Measurements from ENCODE around the gene GRIN1.

Gene GRIN1

DNA sequence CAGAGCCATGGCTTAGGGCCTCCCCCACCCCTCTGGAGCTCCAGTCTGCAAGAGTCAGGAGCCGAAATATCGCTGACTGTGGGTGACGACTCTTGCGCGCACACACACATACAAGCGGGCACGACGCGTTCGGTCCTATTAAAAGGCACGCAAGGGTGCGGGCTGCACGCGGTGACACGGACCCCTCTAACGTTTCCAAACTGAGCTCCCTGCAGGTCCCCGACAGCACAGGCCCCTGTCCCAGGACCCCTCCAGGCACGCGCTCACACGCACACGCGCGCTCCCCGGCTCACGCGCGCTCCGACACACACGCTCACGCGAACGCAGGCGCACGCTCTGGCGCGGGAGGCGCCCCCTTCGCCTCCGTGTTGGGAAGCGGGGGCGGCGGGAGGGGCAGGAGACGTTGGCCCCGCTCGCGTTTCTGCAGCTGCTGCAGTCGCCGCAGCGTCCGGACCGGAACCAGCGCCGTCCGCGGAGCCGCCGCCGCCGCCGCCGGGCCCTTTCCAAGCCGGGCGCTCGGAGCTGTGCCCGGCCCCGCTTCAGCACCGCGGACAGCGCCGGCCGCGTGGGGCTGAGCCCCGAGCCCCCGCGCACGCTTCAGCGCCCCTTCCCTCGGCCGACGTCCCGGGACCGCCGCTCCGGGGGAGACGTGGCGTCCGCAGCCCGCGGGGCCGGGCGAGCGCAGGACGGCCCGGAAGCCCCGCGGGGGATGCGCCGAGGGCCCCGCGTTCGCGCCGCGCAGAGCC, at the start of gene GRIN1:
Gene GRIN1 (plus strand): TSS at position 433 of the 746 bp plus-strand sequence. CDS start 333 bp downstream, outside the sequence.
- no peak for DNase-seq (ENCODE audit: low read depth, low spot score)

DNA sequence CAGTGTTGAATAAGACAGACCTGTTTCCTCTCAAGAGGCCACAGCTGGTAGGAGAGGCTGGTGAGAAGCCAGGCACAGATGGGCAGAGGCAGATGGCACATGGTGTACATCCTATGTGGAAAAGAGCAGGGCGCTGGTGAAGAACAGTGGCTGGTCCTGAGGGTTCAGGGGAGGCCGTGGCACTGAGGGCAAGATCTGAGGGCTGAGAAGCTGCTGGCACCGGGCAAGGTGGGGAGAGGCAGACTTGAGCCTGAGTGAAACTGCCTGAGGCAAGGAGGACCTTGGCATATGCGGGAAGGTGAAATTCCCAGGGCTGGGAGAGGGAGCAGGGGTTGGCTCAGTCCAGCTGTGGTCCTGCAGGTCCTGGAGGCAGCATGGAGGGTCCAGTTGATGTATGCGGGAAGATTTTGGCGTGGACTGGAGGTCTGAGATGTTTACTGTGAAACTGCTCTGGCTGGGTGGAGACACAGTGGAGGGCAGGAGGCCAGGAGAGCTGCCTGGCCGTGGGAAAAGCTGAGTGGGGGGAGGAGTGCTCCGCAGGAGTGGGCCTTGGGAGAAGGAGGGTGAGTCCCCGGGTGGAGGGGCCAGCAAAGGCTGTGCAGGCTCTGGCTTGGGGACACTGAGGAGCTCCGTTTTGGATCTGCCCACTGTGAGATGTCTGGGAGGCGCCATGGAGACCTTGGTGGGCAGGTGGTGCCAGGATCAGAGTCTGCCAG, 49.6 kb upstream of the GRIN1 start:
- DNase-seq (ENCODE audit: low read depth, low spot score): no peak

DNA sequence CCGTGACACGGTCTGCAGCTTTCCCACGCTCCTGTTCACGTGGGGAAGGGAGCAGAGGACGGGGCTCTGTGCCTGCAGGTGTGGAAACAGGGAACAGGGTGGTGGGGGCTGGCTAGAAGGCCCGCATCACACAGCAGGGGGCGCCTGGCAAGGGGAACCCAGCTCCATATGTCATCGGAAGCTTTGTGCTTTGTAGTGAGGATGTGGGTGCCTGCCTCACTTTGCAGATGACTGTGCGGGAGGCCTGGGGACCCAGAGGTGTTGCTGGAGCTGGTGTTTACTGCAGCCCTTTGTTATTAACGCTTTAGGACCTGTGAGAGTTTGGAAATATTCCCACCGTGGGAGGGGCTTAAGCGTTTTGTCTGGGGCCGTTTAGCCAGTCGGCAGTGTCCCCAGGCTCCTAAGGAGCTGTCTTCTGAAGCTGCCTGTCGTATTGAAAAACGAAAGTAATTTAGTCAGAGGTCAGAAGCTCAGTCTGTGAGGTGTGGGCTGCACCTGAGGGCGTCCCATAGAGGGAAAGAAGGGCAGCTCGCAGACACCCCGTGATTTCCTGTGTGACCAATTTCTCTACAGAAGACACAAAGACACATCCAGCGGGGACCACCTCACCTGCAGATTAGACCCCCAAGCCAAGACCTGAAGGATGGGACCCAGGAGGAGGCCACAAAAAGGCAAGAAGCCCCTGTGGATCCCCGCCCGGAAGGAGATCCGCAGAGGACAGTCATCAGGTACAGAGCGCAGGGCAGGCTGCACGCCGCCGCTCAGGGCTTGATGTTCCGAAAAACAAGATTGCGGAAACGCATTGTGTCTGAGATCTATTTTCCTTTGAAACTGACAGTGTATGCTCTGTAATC, 43.1 kb upstream of the GRIN1 start:
- DNase-seq (ENCODE audit: low read depth, low spot score): peak; percentile 64

DNA sequence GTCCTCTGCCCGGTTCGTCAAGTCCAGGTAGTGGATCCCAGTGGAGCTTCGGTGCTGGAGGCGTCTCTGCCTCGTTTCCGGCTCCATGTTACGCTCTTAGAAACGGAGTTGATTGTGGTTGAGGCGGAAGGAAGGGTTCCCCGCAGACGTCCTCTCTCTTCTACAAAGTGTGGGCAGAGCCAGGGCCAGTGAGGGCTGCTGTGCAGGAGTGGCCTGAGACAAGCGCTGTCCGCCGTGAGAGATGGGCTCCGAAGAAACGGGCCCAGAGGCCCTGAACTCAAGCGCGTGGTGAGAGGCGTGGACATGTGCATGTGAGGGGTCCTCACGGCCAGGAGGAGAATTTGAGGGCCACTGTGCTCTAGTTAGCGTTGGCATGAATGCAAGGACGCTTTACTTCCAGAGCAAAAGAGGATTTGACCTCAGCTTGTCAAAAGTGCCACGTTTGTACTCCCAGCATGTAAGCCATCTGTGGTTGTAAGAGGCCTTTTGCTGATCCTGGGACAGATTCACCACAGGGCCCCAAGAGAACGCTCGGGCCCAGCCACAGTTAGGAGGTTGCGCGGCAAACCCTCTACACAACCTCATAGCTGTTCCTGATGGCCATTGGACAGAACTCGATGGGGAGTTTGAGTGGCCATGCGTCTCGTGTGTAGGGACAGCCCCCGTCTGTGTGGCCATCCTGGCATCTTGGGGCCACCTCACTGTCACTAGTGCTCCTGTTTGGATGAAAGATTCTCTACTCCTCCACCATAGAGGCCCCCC, 42.0 kb upstream of the GRIN1 start:
- DNase-seq (ENCODE audit: low read depth, low spot score): no peak

DNA sequence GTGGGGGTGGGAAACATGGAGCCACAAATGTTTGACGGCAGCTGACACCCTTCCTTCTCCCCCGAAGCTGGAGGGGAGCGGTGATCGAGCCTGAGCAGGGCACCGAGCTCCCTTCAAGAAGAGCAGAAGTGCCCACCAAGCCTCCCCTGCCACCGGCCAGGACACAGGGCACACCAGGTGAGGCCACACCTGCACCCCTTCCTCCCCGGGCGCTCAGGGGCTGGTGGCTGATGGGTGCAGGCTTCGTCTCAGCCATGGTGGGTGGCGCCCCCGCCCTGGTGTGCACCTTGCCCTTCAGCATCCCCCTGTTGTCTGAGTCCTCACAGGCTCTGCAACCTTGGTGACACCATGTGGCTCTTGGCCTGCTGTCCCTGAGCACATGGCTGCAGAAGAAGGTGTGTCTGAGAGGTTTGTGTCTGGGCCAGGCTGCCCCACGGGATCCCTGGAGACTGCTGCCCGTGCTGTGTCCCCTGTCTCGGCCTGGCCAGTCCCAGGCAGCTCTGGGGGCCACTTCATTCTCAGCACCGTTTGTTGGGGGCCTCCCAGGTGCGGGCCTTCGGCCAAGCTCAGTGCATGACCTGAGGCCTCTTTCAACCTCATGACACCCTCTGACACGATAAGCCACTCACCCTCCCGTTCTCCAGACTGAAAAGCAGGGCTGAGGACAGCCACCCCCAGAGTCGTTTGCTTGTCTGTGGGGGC, 41.0 kb upstream of the GRIN1 start:
- no peak for DNase-seq (ENCODE audit: low read depth, low spot score)

DNA sequence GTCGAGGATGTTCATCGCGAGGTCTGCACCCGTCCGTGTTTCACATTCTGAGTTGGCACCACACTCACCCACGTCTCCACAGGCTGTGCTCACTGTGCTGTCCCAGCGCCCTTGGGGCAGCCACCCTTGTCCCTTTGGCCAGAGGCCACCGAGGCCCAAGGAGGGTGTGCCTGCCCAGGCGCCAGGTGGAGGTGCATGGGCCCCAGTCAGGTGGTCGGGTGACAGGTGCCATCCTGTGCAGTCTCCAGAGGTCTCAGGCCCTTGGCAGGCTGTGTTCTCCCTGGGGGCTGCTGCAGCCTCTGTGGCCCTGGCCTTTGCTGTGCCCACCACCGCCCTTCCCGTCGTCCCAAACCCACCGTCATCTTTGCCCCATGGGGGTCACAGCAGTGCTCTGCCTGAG, 39.7 kb upstream of the GRIN1 start:
- DNase-seq (ENCODE audit: low read depth, low spot score): no peak

DNA sequence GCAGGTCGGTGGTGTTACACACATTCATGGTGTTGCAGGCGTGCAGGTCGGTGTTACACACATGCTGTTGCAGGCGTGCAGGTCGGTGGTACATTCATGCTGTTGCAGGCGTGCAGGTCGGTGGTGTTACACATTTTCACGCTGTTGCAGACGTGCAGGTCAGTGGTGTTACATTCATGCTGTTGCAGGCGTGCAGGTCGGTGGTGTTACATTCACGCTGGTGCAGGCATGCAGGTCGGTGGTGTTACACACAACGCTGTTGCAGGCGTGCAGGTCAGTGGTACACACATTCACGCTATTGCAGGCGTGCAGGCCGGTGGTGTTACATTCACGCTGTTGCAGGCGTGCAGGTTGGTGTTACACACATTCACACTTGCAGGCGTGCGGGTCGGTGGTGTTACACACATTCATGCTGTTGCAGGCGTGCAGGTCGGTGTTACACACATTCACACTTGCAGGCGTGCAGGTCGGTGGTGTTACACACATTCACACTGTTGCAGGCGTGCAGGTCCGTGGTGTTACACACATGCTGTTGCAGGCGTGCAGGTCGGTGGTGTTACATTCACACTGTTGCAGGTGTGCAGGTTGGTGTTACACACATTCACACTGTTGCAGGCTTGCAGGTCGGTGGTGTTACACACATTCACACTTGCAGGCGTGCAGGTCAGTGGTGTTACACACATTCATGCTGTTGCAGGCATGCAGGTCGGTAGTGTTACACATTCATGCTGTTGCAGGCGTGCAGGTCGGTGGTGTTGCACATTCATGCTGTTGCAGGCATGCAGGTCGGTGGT, 35.6 kb upstream of the GRIN1 start:
- DNase-seq (ENCODE audit: low read depth, low spot score): no peak

DNA sequence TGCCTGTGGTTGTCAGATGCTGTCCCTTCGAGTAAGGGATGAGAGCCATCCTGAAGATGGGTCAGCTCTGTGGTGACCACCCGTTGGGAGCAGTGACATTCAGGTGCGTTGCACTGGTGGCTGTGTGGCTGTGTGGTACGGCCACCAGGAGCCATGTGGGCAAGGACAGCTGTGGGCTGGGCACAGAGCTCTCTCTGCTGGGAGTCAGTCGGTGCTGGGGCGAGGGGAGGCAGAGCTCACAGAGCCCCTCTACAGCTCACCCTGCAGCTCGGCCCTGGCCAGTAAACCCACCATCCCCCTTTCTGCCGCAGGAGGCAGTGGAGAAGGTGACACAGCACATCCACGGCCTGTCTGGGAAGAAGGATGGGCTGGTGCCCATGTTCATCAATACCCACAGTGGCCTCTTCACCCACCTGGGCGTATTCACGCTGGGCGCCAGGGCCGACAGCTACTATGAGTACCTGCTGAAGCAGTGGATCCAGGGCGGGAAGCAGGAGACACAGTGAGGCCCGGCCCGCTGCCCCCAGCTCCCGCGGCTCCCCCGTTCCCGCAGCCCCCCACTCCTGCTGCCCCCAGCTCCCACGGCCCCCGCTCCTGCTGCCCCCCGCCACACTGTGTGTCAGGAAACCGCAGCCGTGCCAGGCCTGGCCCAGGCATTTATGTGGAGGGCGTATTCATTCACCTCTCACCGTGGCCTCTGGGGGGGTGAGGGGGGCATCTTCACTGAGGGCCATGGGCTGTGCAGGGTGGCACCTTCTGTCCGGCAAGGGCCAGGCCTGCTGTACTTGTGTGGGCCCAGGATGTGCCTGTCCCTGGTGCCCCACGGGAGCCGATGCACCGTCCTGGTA, 32.9 kb upstream of the GRIN1 start:
- no peak for DNase-seq (ENCODE audit: low read depth, low spot score)

DNA sequence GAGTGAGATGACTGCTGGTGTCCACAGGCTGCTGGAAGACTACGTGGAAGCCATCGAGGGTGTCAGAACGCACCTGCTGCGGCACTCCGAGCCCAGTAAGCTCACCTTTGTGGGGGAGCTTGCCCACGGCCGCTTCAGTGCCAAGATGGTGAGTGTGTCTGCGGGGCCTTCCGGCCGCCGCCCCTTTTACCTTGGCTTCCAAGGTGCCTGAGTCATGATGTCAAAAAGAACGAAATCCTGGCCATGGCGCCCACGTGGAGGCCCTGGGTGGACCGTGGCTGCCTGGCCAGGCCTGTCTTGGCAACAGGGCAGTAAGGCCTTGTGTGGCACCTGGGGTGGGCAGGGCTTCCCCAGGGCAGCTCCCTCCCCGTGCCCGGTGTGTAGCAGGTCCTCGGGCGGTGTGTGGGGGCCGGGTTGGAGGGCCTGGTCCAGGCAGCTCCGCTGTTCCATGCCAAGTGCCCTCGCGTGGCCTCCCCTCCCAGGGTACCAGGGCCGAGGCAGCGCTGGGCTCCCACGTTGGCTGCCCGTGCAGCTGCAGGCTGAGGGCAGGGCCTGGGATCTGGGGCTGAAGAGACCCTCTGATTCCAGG, 32.2 kb upstream of the GRIN1 start:
- no peak for DNase-seq (ENCODE audit: low read depth, low spot score)

DNA sequence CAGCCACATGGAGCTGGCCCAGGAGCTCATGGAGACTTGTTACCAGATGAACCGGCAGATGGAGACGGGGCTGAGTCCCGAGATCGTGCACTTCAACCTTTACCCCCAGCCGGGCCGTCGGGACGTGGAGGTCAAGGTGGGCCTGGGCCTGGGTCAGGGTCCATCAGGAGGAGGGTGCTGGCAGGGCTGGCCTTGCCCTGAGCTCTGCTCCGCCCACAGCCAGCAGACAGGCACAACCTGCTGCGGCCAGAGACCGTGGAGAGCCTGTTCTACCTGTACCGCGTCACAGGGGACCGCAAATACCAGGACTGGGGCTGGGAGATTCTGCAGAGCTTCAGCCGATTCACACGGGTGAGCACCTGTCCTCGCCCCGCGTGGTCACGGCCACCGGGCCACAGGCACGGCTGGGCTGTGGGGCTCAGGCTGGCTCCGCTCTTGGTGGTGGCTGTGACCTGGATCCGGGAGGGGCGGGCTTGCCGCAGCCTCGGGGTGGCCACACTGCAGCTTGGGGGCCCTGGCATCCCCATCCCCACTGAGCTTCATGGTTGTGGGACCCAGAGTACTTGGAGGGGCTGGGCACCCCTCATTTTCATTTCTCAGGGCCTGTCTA, 31.5 kb upstream of the GRIN1 start:
- no peak for DNase-seq (ENCODE audit: low read depth, low spot score)

DNA sequence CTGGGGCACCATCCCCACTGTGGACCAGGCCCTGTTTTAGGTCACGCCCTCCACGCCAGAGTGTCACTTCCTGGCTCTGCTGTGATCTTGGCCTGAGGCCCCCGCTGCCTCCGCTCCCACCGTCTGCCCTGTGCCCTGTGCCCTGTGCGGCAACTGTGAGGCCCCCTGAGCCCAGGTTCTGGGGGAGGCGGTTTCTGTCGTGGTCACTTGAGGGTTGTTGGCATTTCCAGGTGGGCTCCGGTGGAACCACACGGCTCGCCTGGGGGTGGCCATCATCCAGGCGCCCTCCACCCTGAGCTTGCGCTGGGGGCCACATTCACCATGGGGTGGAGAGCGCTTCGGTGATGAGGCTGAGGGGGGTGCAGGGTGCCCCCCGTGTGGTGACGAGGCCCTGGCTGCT, 31.0 kb upstream of the GRIN1 start:
- no peak for DNase-seq (ENCODE audit: low read depth, low spot score)

DNA sequence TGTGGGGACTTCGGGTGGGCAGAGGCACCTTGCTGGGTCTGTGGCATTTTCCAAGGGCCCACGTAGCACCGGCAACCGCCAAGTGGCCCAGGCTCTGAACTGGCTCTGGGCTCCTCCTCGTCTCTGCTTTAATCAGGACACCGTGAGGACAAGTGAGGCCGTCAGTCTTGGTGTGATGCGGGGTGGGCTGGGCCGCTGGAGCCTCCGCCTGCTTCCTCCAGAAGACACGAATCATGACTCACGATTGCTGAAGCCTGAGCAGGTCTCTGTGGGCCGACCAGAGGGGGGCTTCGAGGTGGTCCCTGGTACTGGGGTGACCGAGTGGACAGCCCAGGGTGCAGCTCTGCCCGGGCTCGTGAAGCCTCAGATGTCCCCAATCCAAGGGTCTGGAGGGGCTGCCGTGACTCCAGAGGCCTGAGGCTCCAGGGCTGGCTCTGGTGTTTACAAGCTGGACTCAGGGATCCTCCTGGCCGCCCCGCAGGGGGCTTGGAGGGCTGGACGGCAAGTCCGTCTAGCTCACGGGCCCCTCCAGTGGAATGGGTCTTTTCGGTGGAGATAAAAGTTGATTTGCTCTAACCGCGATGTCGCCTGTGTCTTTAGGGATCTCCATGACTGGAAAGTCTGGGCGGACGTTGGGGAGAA, 30.2 kb upstream of the GRIN1 start:
- no peak for DNase-seq (ENCODE audit: low read depth, low spot score)

DNA sequence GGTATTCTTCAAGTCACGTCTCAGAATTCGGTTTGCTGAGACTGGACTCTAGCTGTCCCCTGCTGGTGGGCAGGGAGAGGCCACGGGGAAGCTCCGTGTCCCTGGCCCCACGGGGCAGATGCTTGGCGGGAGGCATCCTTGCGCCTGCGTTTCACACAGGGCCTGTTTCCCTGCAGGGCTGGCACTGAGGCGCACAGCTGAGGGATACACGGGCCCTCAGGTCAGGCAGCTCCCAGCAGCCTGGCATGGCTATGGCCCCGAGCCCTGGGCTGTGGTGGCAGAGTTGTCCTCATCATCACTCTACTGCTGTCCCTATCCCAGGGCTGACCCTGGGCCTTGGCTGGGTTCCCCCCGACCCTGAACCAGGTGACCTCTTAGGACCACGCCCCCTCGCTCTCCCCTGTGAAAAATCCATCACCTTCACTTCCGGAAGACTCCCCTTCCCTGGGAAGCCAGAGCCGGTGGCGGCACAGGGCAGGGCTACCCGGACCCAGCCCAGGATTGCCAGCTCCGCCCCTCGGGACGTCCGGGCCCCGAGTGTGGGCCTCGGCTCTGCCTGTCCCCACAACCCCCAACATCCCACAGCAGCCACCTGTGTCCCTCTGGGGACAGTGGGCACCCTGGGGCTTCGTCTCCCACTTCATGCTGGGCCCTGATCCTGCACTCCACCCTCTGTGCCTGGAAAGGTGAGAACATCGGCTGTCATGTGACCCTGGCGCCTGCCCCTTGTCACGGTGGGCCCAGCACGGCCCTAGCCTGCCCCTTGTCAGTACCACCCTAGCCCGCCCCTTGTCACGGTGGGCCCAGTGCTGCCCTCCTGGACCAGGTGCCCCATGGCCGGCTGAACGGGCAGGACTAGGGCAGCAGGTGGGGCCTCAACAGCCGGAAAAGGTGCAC, 29.5 kb upstream of the GRIN1 start:
- DNase-seq (ENCODE audit: low read depth, low spot score): no peak

DNA sequence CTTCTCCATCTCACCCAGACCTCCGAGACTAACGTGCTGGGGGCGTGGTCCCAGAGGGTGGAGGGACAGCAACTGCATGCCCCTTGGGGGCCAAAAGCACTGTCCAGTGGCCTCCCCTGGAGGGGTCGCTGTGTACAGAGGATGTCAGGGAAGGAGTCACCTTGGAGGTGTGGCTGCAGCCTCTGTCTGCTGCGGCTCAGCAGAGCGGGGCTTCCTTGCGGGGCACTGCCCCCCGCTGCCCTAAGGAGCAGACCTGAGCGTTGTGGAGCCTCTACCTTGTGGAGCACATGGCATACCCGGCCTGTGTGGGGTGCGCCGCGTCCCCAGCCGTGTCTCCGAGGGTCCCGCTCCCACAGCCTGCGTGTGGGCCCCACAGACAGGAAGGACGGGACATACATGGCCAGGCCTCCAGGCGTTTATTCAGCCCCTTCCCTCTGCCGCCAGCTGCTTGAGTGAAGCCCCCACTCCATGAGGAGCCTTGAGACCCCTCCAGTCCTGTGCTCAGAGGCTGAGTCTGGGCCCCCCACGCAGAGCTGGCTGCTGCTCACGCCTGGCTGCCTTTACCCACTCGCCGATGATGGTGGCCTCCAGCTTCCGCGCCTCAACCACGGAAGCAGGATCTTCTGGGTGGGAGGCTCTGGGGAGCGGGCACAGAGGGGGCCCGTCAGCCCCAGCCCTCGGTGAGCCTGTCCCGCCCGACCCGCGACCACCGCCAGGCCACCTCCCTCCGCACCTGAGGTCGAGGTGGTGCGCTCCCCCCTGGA, 28.6 kb upstream of the GRIN1 start:
- DNase-seq (ENCODE audit: low read depth, low spot score): no peak

DNA sequence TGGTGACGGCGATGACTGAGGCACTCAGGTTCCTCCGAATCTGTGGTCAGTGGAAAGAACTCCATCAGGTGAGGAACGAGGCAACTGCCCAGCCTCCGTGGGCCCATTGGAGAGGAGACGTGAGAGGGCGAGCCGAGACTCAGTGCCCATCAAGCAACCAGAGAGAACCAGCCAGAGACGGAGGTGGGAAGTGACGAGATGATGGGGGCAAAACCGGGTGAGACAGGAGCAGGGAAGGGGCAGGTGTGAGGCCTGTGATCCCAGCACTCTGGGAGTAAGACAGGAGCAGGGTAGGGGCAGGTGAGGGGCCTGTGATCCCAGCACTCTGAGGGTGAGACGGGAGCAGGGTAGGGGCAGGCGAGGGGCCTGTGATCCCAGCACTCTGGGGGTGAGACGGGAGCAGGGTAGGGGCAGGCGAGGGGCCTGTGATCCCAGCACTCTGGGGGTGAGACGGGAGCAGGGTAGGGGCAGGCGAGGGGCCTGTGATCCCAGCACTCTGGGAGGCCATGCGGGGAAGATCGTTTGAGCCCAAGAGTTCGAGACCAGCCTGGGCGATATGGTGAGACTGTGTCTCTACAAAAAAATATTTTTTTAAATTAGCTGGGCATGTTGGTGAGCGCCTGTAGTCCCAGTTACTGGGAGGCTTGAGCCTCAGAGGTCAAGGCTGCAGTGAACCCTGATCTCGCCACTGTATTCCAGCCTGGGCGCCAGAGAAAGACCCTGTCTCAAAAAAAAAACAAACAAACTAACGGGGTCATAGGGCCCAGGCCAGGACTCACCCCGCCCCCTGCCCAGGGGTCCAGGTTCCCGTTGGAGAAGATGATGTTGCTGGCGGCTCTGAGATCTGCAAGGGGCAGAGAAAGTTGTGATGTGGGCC, 27.8 kb upstream of the GRIN1 start:
- no peak for DNase-seq (ENCODE audit: low read depth, low spot score)

Measured in activated naive CD8-positive, alpha-beta T cell treated with anti-CD3 and anti-CD28 coated beads, Interleukin-2, amount 50 U/mL, for 16 hours (primary cell).